ENCODE data around the gene ARHGAP15.

GRCh38 chr2:143481237-143481623 is 352.0 kb downstream of the ARHGAP15 start:
- no peak for TF ChIP-seq CTCF (IDR thresholded peaks at IDR 0.05; ENCODE audit: insufficient read depth, low read length)
- TF ChIP-seq POLR2AphosphoS5 (IDR thresholded peaks at IDR 0.05; ENCODE audit: low read depth) = no peak
- TF ChIP-seq REST (IDR thresholded peaks at IDR 0.05; ENCODE audit: insufficient replicate concordance, low read depth) = no peak
- TF ChIP-seq SPI1 (IDR thresholded peaks at IDR 0.05; ENCODE audit: borderline replicate concordance, low read depth) = no peak
- TF ChIP-seq GABPA (IDR thresholded peaks at IDR 0.05; ENCODE audit: low read depth) = no peak

Measured in HL-60 (cell line).